Measurements from ENCODE around the gene AOPEP. TPM values are rescaled to one million over a fixed set of nuclear protein-coding genes. Genes with fewer than 3 reads are reported as not detected.
"Not testable (repeated sequence)": the region's sequence is repeated elsewhere in the genome, so short reads cannot be mapped to it uniquely, and the experiment has no call there.

Gene AOPEP
- total RNA-seq, 1 donor from 2014 or later, result 32.1 TPM

DNA sequence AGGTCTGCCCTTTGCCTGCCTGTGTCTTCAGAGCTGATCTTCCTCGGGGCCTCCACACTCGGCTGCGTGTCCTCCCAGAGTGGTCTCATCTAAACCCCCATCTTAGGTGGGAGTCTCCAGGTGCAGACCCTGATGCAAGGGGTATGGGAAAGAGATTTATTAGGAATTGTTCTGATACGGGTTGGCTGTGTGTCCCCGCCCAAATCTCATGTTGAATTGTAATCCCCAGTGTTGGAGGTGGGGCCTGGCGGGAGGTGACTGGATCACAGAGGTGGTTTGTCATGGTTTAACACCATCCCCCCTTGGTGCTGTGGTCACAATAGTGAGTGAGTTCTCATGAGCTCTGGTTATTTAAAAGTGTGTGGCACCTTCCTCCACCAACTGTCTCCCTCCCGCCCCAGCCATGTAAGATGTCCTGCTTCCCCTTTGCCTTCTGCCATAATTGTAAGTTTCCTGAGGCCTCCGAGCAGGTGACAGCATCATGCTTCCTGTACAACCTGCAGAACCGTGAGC, 208.4 kb downstream of the AOPEP start:
- no peak for DNase-seq

DNA sequence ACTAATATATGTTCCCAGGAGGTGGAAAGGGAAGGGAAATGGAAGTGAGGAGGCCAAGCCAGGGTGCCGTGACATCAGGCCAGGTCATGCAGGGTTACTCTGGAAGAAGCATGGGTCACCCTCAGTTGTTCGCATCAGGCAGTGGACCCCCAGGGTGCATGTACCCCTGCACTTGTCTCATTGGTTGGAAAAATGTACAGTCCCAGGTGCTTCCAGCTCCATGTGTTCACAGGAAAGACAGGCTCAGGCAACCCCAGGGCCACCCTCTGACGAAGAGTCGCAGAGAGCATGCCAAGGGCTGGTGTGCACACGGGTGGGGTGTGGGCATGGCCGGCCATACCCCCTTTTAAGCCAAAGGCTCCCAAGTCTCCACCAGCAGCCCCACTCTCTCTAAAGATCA, 208.9 kb downstream of the AOPEP start:
- no peak for DNase-seq

DNA sequence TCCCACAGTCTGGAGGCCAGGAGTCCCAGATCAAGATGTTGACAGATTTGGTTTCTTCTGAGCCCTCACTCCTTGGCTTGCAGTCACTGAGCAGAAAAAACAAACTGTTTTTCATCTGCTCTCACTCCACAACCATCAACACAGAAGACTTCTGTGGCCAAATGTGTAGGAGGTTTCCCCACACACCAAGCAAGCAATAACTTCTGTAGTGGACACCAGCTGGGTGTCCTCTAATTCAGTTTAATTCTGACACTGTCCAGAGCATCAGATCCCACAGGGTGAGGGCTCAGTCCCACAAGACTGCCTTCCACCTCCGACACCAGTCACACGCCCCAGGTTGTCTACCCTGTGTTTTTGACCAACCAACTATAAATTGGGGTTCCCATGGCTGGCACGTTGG, 209.9 kb downstream of the AOPEP start:
- no peak for DNase-seq

DNA sequence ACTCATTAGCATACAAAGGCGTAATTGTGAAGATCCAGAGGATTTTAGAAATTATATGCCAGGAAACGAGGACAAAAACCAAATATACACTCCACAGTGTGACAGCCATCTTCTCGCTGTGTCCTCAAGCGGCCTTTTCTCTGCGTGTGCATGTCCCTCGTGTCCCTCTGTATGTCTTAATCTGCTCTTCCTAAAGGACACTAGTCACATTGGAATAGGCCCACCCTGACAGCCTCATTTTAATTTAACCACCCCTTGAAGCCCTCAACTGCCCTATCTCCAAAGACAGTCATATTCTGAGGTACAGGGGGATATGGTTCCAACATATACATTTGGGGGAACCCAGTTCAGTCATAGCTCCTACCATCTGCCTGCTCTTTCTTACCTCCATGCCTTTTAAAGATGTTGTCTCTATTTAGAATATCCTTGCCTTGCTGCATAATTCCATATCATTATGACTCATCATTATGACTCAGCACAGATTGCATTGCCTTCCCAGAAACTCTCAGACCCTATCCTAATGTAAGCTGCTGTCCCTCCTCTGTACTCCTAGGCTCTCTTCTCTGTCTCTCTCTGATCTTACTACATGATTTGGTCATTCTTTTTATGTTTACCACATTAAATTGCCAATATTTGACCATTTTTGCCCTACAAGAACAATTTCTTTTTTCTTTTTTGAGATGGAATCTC, 210.9 kb downstream of the AOPEP start:
- no peak for DNase-seq

DNA sequence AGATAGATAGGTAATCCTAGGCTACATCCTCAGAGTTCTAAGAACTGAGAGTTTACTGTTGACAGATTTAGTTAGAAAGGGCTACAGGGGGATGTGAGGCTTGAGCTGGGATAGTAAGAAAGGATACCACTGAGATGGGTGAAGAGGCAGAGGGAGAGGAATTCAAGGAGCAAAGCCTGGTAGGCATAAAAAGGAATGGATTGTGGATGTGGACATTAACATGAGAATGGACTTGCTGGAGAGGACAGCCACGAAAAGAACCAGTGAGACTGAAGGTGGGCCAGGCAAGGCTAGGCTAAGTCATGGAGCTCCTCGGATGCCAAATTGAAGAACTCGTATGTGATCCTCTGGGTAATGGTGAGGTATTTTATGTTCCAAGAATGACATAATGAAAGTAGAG, 211.9 kb downstream of the AOPEP start:
- DNase-seq, result no peak

DNA sequence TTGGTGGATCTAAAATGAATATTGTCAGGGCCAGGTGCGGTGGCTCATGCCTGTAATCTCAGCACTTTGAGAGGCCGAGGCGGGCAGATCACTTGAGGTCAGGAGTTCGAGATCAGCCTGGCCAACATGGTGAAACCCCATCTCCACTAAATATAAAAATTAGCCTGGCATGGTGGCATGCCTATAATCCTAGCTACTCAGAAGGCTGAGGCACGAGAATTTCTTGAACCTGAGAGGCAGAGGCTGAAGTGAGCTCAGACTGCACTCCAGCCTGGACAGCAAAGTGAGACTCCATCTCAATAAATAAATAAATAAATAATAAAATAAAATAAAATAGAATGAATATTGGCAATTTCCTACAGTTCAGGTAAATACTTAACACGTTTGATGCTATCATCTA, 213.8 kb downstream of the AOPEP start:
- not testable (repeated sequence) for DNase-seq

DNA sequence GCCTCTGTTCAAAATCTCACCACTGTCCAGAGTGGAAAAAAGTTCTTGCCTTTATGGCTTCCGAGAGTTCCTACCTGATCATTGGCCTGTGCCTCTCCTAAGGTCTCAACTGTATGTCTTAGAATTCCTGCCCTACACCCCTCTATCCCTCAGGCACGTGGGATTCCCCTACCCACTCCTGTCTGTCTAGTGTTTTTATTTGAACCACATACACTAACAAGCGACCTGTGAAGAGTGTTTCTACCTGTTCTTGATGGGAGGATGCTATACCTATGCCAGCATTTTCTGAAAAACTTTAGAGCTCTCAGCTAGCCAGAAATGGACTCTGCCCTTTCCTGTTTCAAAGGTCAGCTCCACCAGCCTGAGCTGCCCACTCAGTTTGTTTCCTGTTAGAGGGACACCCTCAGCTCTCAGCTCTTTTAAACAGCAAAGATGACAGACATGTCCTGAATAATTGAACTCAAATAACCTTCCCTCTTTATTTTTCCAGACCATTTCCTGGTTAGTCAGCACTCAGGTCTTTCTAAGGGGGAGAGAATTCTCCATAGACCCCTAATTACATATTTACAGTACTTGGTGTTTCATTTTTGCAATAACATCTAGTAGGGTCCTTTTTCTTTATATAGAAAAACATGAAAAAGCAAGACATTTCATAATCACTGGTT, 214.8 kb downstream of the AOPEP start:
- no peak for DNase-seq

DNA sequence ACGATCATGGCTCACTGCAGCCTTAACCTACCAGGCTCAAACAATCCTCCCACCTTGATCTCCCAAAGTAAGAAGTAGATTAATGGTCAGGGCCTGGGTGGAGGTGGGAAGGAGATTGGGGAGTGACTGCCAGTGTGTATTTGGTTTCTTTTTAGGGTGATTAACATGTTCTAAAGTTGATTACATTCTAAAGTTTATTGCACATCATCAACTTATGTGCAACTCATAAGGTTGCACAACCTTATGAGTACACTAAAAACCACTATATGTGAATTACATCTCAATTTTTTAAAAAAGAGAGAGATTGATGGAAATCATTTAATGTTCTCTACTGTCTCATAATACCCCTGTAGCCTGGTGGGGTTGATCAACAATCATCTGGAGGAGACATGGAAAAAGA, 218.1 kb downstream of the AOPEP start:
- no peak for DNase-seq

DNA sequence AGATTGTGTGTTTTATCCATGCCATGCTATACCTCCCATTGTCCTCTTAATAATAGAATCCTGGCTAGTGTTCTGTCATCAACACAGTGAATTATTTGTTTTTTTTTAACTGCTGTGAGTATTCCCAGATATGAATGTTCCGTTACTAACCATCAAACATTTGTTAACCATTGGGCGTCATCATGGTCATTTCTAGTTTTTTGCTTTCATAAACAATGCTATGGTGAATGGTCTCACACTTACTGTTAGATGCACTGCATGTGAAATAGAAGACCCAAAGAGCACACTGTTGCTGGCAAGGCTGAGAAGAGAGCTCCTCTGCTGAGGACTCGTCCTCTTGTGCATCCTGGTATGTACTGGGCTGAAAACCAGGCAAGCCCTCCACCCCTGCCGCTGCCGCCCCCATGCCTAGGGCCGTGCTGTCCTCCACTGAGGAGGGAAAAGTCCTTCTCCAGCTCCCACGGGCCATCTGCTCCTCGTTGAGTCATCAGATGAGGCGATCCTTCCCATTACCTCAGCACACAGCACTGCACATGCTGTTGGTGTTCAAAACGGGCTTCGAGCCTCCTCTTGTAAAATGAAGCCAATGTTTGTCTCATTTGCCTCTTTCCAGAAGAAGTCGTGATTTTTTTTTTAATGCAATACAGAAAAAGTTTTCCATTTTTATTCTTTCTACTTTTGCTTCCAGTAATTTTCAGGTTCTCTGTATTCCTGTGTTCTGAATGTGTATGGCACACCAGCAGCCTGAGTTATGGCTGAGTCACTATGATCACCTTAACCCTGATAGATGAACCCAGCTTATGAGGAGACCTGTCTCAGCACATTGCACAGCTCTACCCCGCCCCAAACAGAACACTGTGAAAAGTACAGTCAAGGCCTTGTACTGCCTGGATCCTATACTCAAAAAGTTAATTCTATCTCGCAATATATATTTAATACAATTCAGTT, 219.0 kb downstream of the AOPEP start:
- DNase-seq, result peak; percentile 85

DNA sequence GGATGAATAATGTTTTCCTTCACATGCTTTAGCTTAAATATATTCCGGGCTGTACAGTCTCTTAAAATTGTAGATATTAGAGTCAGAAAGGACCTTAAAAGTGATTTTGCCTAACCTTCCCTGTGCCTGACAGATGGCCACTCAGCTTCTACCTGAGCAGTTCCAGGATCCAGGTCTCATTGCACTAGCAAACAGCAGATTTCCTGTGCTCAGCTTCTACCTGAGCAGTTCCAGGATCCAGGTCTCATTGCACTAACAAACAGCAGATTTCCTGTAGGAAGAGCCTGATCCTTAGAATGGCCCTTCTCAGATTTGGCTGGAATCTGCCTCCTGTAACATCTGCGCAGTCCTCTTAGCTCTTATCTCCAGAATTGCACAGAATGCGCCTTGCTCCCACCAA, 219.8 kb downstream of the AOPEP start:
- no peak for DNase-seq

DNA sequence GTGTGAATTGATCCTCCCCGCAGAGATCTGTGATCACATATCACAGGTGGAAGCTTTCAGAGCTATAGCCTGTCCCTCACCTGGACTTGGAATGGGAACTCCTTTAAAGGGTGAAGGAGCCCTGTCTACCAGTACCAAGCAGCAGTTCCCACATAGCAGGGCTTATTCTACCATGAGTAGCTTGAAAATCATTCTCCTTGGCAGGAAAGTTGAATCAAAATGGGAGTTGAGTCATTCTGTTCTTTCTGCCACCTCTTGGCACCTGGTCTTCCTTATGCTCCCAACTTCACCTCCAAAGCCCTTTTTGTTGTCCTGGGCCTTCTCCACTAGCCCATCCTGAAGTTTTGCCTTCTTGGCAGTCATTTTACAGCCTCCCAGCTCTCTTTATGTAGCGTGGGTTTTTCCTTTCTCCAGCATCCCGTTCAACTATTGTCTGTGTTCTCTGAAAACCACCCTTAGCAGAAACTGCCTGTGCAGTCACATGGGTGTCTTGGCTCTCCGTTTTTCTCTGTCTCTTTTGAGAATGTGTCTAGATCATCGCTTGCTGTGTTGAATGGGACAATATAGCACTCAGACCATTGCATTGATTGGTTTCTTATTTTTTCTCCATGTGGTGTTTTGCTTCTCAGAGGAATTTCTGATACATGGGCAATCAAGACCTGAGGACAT, 222.2 kb downstream of the AOPEP start:
- peak; percentile 43 for DNase-seq

DNA sequence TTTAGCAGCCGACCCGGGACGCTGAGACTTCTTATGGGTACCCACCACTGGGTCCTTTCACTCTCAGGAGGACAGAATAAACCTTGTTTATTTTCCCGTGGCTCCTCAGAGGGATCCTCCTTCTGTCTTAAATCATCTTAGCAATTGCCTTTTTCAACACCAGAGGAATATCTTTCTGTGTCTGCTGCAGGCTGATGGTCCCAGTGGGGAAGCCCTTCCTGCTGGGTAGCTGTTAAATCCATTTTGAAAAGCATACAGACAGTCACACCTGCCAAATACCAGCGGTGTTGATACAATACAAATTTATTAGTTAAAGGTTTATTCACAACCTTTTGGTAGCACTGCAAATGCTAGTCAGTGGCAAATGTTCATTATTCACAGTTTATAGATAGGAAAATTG, 222.9 kb downstream of the AOPEP start:
- no peak for DNase-seq

DNA sequence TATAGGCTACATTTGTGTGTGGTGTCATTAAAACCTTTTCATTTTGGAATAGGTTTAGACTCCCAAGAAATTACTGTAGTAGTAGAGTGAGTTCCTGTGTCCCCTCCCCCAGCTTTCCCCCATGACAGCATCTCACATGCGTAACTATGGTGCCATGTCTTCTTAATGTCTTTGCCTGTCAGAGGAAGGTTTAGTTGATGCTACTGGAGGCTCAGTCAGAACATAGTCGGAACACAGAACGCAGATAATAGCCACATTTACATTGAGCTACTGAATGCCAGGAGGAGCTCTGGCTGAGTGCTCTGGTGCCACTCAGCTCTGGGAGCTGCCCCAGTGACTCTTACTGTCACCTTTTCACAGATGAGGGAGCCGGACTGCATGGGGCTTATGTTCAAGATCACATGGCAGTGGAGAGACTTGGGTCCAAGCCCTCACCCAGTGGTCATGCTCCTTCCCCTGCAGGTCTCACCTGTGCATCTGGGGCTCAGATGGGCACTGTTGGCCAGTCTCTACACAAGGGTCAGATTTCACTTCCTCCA, 223.6 kb downstream of the AOPEP start:
- no peak for DNase-seq

DNA sequence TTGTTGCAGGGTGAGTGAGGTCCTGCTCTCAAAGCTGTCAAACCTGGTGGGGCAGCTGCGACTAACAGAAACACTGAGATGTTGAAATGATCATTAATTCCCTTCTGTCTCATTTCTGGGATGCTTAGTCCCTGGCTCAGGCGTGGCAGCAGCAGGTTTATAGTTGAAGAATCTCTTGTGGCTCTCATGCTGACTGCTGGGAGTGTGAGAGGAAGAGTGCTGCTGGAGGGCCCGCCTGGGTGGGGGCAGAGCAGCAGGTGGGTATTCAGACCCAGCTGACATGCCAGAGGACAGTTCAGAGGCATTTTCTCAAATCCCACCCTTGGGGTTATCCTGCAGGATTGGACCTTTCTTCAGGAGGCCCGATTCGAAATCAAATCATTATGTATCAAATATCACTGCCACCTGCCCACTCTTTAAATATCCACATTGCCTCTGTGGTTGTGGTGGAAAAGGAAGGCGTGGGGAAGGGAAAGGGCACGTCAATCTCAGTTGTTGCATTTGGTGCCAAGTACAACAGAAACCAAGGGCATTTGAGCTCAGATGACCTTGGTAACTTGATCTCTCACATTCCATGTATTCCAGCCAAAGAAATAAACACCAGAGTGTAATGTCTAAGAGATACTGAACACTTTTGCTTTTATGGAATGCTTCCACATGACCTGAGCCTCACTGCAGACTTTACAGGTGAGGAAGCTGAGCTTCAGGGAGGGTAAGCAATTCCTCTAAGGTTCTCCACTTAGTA, 224.3 kb downstream of the AOPEP start:
- DNase-seq, result no peak

DNA sequence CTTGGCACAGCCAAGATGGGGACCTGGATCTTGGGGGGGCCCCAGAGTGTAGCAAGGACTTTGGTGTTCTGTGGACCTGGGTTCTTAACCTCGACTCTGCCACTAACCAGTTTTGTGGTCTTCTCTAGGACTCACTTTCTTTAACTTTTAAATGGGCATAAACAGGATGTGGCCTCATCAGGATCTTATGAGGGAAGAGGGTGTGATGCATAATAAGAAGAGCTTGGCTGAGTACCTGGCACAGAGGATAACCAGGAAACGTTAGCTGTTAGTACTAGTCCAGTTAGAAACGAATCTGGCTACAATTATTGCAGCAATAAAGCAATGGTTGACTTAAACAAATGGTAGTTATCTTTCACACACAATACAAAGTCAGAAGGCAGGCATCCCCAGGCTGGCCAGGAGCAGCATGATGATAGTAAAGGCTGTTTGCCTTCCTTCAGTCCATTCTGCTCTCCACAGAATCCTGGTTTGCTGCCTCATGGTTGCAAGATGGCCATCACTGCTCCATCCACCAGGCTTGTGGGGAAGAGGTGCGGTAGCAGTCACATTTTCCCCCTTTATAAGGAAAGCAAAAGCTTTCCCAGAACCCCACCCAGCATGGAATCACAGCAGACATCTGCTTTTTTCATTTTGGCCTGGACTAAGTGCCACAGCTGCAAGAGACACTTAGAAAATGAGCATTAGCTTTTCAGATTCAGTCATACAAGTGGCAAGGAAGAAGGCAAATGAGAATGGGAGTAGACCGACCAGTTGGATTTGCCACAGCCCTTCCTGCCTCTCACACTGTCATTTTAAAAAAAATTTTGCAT, 225.0 kb downstream of the AOPEP start:
- no peak for DNase-seq

DNA sequence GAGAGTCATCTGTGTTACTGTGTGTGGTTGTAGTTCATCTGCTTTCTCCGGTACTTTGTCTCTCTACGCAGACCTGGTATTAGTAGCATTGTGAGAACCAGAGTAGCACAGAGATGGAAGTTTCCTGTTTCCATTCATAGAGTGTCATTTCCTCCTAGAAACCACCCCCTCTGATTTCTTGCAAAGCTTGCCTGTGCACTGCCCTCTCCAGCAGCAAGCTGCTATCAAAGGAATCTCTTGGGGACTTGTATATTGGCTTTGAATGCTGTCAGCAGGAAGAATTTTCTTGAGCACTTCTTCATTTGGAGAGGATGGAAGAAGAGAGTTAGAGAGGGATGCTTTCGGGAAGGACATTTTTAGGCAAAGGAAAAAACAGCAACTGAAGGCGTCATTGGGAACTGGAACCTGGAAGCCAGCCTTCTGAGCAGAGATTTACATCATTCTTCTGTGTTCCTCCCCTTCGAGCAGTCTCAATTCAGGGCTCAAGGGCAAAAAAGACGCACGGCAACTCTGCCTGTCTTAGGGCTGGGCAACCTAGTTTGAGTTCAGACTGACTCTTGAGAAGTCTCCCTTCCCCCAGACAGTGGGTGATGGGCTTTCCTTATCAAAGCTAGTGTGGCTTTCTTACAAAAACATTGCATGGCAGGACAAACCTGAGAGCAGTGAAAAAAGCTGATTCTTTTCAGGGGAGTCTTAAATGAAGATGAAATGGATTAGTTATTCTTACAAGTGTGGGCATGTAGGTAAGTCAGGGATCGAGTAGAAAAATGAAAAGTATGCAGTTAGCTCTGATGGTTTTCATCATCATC, 226.3 kb downstream of the AOPEP start:
- DNase-seq, result no peak

DNA sequence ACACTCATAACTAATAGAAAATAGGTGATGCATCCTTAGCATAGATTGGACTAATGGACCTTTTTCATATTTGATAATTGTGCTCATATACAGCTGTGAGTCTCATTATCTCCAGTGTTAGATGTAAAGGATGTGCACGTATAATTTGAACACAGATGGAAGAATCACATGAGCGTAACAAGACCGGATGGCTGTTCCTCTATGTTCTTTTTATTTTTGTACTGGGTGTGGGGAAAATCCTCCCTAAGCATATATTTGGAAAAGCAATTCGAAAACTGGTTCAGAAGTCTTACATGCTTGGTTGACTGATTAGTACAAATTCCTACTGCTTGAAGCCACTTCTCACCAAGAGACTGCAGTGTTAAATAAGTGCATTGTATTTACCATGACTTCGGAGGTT, 230.2 kb downstream of the AOPEP start:
- DNase-seq, result no peak

DNA sequence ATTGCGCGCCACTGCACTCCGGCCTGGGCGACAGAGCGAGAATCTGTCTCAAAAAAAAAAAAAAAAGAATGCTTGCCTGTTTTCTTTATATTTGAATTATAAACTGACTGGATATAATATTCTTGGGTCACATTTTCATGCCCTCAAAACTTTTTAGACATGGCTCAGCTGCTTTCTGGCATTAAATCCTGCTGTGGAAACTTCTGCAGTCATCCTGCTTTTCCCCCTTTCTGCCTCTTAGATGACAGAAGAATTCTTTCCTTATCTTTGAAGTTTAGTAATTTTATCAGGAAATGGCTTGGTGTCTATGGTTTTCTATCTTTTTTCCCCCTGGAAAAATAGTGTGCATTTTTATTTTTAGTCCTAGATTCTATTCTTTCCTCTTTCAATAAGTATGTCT, 234.5 kb downstream of the AOPEP start:
- DNase-seq, result no peak

DNA sequence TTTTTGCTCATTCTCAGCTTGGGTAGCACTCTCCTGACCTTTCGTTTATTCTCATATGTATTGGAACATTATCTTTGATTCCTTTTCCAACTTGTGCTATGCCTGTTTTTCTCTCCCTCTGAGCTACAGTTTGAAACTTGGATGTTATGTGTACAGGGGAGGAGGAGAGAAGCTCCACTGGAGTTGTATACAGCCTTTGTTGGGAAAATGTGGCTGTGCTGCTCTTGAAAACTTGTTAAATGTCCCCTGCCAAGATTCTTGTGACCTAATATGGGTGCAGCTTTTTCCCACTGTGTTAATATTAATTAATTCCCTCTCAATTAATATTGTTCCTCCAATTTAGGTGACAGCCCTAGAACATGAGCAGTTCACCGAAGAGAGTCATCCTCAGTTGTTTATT, 235.4 kb downstream of the AOPEP start:
- no peak for DNase-seq

DNA sequence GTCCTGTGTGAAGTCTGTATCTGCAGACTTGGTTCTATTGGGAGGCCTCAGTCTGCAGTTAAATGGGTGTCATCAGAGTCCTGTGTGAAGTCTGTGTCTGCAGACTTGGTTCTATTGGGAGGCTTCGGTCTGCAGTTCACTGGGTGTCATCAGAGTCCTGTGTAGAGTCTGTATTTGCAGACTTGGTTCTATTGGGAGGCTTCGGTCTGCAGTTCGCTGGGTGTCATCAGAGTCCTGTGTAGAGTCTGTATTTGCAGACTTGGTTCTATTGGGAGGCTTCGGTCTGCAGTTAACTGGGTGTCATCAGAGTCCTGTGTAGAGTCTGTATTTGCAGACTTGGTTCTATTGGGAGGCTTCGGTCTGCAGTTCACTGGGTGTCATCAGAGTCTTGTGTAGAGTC, 239.1 kb downstream of the AOPEP start:
- not testable (repeated sequence) for DNase-seq
